ENCODE measurements around the gene PRIM2.
"Not testable (repeated sequence)": the region's sequence is repeated elsewhere in the genome, so short reads cannot be mapped to it uniquely, and the experiment has no call there.

Gene PRIM2

DNA sequence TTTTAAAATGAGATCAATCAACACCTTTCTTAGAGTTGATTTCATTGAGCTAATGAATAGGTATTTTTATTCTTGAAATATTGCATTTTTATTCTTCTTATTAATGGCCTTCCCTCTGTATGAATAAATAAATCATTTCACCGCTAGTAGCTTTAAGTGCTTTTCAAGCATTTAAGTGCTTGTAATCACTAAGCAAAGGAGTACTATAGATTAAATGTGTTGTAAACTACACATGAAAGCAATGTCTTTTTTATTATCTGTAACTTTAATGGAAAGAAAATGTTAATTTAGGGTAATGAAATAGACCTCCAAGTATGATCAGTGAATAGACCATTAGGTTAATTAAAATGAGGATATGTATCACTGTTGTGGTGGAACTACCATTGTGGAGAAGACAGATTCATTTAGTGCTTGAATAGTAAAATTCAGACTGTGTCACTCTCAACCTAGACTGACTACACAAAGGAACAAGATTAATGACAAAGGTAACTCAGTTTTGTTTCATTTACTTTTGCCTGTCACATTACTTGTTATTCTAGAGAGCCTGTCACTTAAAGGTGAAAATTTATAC is 132.2 kb downstream of the PRIM2 start:
- not testable (repeated sequence) for DNase-seq

DNA sequence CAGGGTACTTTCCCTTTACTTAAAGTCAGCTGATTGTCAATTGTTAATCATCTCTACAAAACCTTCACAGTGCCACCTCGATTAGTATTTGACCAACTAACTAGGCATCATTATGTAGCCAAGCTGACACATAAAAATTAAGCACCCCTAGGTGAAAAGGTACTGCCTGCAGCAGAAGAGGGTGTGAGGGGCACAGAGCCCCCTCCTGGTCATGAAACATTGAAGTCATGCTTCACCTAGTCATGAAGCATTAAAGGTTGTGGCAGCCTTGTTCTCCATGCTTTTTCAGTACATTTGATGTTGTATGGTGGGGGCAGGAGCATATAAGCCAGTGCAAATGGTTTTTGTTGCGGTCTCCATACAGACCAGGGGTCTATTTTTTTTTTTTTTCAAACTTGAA is 142.4 kb downstream of the PRIM2 start:
- DNase-seq: not testable (repeated sequence)

DNA sequence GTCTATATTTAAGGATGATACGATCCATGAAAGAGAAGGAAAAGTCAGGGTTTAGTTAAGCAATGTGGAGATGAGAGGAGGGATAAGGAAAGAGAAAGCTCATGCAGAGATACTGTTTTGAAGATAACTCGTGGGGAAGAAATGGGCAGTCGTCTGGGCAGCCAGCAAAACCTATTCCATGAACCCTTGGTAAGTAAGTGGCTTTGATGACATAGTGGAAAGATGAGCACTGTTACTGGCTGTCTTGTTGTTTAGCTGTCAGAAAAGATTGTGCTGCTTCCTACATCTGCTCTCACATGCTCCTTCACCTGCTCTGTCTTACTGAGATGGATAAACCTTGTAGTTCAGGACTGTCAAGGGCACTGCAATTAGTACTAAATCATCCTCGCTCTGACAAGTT is 143.6 kb downstream of the PRIM2 start:
- not testable (repeated sequence) for DNase-seq

DNA sequence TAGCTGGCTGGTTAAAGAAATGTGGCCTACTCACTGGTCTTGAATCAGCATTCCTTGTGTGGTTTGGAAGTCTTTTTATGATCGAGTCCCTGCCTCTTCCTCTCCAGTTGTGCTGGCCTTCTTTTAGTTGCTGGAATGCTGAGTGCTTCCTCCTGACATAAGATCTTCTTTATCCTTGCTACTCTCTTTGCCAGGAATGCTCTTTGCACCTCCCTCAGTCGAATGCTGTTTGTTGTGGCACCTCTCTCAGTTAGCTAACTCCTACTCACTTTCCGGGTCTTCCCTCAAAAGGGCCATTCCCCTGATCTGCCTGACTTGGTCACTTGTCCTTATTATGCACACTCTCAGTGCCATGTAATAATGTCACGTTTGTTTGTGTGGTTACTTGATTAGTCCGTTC is 146.4 kb downstream of the PRIM2 start:
- not testable (repeated sequence) for DNase-seq

DNA sequence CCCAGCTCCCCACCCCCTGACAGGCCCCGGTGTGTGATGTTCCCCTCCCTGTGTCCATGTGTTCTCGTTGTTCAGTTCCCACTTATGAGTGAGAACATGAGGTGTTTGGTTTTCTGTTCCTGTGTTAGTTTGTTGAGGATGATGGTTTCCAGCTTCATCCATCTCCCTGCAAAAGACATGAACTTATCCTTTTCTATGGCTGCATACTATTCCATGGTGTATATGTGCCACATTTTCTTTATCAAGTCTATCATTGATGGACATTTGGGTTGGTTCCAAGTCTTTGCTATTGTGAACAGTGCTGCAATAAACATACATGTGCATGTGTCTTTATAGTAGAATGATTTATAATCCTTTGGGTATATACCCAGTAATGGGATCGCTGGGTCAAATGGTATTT is 148.5 kb downstream of the PRIM2 start:
- DNase-seq: not testable (repeated sequence)

DNA sequence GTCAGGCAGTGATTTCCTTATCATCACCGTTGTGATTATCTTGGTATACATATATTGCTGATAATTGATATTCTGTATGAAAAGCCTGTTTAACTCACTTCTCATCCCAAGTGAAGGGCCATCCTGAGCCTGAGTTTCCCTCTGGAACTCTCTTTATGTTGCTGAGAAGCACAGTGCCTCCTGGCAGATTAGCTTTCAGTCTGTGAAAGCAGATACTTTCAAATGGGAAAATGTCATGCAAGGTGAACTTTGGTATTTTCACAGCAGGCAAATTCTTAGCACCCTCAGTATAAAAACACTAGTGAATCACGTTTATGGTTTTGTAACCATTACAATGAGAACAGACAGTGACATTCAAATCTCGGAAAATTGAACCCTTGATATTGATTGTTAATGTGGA is 151.6 kb downstream of the PRIM2 start:
- DNase-seq: no peak

DNA sequence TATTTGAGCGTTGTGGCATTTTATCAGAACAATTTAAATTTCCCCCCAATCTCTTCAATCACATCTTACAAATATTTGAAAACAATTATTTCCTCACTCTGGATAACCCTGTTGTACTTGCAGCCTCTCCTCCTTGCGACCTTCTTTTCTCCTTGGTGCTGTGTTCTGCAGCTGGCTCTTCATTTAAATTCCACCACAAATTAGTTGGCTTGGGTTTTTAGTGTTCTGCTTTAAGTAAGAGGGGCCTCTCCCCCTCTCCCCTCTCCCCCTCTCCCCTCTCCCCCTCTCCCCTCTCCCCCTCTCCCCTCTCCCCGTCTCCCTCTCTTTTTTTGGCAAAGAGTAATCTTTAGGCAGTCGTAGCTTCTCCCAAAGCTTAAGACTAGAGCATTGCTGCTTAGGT is 152.7 kb downstream of the PRIM2 start:
- DNase-seq: not testable (repeated sequence)

DNA sequence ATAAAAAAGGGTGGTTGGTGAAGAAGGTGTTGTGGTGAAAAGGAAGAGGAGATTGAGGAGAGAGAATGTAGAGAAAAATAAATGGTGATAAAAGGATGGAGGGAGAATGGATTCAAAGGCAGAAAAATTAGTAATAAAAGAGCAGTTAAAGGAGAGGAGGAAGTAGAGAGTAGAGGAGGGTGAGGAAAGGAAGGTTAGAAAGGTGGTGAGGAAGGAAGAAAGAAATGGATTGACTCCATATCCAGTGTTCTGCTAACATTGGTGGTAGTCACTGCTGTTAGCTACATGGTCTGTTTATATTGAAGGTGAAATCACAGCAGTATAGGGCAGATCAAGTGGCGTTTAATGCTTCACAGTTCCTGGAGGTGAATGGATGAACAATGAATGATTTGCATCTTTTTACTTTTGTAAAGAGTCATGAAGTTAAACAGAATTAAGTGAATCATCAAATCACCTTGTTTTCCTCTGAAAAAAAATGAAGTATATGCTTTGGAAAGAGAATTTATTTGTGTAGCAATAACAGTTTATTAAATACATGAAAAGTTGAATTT is 154.0 kb downstream of the PRIM2 start:
- not testable (repeated sequence) for DNase-seq

DNA sequence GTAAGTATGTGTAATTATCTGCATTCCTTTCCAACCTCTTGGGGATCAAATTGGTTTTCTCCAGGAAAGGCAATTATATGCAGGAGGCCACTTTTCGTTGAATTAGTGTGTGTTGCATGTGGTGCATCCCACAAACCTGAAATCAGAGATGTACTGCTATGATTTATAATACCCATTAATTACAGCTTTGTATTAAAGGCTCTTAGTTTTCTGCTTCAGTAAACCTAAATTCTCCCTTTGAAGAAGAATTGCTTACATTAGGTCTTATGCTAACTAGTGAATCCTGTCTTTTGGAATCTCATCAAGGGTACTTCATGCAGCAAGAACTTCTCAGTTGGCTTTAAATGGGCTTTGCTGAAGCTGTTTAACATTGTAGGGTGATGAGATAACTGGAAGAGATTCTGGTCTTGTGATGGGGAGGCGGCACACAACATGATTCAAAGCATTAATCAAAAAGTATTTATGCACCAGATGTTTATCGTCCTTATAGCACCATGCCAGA is 155.5 kb downstream of the PRIM2 start:
- DNase-seq: not testable (repeated sequence)

DNA sequence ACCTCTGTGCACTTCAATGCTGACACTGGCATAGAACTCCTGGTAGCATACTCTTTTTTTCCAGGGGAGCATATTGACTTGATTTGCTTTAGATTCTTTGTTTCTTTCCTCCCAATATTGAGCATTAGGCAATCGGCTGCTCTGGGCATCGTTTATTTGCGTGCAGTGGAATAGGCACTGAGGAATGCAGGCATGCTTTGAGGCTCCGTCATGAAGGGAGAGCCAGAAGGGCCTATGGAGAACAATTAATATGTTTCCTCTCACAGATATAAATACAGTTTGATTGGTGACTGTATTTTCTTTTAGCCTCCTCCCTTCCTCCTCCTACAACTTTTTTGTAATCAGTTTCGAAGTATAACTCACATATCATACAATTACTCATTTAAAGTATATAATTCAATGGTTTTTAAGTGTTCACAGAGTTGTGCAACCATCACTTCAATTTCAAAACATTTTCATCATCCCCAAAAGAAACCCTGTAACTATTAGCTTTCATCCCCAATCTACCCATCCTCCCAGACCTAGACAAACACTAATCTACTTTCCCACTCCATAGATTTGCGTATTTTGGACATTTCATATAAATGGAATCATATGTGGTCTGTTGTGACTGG is 157.5 kb downstream of the PRIM2 start:
- DNase-seq: not testable (repeated sequence)

DNA sequence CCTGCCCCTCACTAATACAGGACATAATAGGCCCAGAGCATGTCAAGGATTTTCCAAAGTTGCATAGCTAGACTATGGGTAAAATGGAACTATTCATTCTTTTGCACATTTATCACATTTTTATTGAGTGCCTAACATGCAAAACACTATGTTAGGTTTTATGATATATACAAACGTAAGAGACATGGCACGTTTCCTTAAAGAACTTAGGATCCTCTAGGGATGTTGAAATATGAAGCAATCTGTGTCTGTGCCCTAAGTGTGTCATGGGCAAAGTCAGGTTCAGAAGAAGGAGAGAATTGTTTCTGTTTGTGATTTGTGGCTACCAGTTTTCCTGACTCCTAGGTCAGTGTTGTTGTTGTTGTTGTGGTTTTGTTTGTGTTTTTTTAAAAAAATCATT is 158.2 kb downstream of the PRIM2 start:
- DNase-seq: not testable (repeated sequence)

DNA sequence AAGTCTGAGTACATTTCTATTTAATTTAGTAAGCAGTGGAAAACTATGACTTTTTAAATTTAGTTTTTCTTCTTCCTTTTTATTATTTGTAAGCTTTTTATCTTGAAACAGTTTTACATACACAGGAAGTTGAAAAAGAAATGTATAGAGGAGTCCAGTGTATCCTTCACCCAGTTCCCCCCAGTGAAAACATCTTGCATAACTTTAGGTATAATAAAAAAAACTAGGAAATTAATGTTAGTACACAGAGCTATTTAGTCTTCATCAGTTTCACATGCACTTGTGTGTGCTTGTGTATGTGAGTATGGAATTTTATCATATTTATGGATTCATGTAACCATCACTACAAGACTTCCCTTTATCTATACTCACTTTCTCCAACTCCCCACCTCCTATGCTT is 162.8 kb downstream of the PRIM2 start:
- DNase-seq: not testable (repeated sequence)

DNA sequence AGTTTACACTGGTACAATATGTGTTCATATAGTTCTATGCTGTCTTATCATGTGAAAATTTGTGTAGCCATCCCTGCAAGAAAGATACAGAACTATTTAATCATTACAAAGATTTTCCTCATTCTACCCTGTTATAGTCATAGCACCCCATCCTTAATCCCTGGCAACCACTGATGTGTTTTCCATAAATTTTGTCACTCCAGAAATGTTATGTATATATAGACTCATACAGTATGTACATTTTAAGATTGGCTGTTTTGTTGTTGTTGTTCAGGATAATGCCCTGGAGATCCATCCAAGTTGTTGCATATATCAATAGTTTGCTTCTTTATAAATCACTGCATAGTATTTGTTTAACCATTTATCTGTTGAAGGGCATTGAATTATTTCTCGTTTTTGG is 163.7 kb downstream of the PRIM2 start:
- not testable (repeated sequence) for DNase-seq

DNA sequence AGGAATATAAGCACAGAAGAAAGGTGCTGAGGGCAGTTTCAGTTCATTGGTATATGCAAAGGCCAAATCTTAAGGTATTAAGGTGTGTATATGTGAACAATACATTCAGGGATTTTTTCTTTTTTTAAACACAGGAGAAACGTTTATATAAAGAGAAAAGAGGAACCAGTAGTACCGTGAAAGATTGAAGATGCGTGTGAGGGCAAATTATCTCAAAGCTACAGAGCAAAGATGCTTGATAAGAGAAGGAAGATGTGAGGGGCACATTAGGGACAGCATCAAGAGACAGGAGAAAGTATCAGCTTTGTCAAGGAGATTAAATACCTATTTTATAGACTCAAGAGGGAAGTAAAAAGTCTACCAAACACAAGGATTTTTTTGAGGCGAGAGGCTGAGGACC is 165.0 kb downstream of the PRIM2 start:
- not testable (repeated sequence) for DNase-seq

DNA sequence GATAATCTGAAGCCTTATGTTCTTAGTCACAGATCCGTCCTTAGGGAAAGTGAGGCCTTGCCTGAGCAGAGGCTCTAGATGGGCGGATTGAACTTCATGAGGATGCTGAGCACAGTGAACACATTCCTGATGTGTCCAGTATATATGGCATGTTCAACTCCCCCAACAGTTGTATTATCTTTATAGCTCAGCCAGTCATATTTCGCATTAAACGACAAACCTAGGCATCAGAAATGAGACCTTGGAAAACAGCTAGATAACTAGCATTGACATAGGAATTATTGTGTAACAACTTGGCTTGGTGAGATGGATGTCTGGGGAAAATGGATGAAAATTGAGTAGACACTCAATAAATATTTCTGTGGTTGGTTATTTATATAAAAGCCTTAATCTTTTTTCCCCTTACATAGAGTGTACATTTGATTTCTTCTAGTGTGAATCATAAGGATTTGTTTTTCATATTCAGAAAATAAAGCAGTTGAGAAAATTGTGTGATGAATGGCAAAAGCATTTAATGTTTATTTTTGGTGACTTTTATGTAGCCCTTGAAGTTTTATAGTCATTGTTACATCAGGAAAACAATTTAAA is 169.2 kb downstream of the PRIM2 start:
- DNase-seq: not testable (repeated sequence)

DNA sequence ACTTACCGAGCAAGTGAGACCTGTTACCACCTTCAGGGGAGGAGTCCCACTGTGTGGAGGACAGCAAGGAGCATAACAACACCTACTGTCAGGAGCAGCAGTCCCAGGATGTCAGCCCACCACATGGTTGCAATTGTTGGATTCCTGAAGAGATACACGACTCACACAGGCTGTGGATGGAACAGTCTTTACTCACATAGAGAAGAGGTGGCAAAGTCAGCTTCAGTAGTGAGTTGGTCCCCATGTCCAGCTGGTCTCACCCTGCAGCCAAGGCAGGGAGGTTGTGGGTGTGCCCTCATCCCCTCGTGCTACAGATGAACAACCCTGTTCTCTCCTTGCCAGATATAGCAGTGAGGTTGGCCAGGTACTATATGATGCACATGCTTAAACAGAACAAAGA is 171.1 kb downstream of the PRIM2 start:
- not testable (repeated sequence) for DNase-seq

DNA sequence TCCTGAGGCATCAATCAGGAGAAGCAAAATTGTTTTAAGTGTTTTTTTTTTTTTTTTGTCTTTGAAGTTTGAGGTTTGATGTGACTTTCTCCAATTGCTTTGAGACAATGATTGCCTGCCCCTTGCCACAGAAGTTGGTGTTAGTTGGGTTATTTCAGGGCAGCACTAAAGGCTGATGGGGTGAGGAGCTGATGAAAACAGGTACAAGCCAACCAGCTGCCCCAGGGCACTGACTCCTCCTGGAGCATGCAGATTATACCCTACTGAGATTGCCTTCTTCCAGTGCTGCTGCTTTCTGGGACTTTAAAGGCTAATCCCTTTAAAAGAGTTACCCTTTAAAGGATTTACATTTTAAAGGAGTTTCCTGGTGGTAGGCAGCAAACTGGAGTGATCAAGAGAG is 172.5 kb downstream of the PRIM2 start:
- DNase-seq: not testable (repeated sequence)

DNA sequence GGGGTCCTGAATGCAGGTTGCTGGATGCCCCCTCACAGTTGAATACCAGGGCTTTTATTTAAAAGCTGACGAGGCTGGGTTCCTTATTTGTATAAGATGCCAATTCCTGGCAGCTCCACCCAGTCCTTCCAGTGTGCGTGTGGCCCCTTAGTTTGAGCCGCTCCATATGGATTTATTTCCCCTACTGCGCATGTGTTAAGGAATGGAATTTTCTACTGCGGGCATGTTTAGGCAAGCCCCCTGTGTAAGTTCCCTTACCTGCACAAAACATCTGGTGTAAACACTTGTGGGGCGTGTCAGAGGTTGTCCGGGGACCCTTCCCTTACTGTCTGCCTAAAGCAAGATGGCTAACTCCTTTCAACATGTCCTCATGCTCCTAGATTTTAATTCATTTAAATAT is 174.4 kb downstream of the PRIM2 start:
- not testable (repeated sequence) for DNase-seq

DNA sequence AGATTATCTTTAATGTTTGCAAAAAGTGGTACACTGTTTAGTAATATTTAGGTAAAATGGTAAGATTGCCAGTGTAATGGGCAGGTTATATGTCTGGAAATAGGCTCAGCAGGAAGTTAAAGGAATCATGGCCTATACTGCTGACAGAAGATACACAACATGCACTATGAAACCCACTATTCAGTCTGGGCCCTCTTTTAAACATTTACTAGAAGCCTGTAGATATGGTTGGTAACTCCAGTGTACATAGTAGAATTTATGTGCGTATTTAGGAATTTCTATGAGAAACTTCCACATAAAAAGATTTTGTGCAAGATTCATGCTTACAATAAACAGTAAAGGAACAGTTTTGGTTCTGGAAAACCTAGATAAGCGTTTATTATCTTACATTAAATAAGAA is 178.8 kb downstream of the PRIM2 start:
- DNase-seq: not testable (repeated sequence)

DNA sequence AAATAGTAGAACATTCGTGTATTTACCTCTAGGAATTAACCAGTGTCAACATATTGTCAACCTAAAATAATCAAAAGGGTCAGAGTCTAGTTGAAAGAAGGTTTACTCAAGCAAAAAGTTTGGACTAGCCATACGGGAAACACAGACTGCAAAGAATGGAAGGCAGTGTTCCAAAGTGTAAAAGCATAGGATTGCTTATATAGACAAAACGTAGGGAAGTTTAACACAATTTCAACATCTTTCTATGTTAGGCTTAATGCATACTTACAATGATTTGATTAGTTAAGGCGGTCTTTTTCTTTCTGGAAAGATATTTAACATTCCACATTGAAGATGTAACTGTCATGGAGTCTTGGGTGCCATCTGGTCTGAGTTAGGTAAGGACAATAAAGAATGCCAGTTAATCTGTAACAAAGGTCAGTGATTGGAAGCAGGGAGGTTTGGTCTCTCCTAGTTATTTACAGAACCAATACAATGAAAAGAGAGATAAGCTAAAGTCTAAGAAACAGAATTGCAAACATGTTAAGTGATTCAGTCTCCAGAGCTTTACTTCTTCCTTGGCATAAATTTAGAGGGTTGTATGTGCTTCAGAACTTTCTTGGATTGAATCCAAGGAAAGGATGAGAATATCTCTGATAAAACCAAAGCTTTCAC is 183.1 kb downstream of the PRIM2 start:
- DNase-seq: not testable (repeated sequence)

DNA sequence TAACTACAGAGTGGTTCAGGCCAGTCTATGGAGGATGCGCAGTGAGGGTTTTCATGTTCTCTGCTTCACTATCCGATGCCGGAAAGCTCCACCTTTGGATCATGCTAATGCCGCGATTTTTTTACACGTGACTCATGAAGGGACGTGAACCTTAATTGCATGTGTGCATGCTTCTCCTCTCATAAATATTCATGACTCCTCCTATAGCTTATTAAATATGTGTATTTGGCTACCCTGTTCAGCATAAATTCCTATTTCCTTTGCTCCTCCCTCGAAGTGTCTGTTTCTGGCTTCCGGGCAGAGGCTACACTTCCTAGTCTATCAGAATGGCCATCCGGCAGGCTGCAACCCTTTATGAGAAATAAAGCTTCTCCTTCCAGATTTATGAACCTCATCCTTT is 185.0 kb downstream of the PRIM2 start:
- DNase-seq: not testable (repeated sequence)

DNA sequence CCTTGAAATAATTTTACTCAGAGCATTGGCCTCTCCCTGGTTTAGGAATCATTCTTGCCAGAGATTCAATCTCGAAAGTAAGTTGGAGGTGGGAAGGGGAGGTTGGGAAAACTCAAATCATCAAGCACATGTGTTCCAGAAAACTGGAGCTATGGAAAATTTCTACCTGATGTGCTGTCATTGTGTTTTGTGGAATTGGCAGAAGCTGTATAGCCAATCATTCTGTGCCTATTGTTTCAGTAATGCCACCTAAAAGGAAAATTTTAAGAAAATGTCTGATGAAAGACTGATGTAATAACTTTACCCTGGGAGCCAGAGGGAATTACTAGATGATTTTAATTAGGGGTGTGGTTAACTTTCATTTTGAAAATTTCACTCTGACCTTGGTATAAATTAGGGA is 187.8 kb downstream of the PRIM2 start:
- DNase-seq: not testable (repeated sequence)

DNA sequence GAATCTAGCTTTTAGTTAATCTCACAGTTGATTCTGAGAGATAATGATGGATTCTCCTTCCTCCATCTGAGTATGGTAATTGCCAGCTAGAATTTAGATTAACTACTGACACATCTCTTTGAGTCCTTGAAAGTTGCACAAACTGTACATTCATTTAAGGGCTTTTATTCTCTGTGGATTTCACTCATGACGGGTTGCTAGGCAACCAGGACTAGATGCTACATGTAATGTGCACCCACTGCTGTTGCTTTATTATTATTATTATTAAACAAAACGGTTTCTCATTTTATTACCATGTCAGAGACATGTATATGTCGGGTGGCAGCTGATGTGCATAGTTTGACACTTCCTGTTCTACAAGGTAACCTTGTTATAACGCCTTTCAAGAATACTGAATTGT is 193.0 kb downstream of the PRIM2 start:
- not testable (repeated sequence) for DNase-seq

Data from activated CD8-positive, alpha-beta memory T cell treated with anti-CD3 and anti-CD28 coated beads, Interleukin-2, amount 50 U/mL, for 48 hours (primary cell).